Esophagus squamous epithelium (tissue), 5 donors: ENCODE results near the gene PAM16. TPM values are rescaled to one million over a fixed set of nuclear protein-coding genes. Genes with fewer than 3 reads are reported as not detected.

Experiments used
- DNase-seq: peaks from one replicate; lab custom pipeline; 2025; lab: John Stamatoyannopoulos, UW
- H3K27ac ChIP-seq, 4 donors: fragments of 200-600 bp; sonication (generic); one replicate each; pipeline ENCODE4 v1.5.1; 2016 to 2019; ENCODE audit warnings: mild to moderate bottlenecking in 1 of 4
- H3K27me3 ChIP-seq, 4 donors: fragments of 200-600 bp; sonication (generic); 1 replicate in 3 of 4; 2 replicates in 1 of 4; pipeline versions ENCODE4 v1.5.1 to v1.6.0; 2017 to 2021; ENCODE audit warnings: antibody characterized with exemption in 1 of 4
- H3K36me3 ChIP-seq, 3 donors: fragments of 200-600 bp; sonication (generic); one replicate each; pipeline ENCODE4 v1.5.1; 2016 to 2019
- H3K4me1 ChIP-seq, 3 donors: fragments of 200-600 bp; sonication (generic); one replicate each; pipeline ENCODE4 v1.5.1; 2017 to 2019
- H3K4me3 ChIP-seq, 4 donors: fragments of 200-600 bp; sonication (generic); 1 replicate in 3 of 4; 2 replicates in 1 of 4; pipeline ENCODE4 v1.5.1; 2016 to 2019; ENCODE audit warnings: mild to moderate bottlenecking in 2 of 4, moderate library complexity in 1 of 4
- H3K9me3 ChIP-seq, 3 donors: fragments of 200-600 bp; sonication (generic); one replicate each; pipeline ENCODE4 v1.5.1; 2016 to 2019
- POLR2A ChIP-seq, 4 donors: fragments of 450-650 bp; IDR thresholded peaks; one replicate each; pipeline ENCODE4 v1.6.1; 2017; ENCODE audit warnings: antibody characterized with exemption in 4 of 4, mild to moderate bottlenecking in 4 of 4, moderate library complexity in 3 of 4
- WGBS, 2 donors: methylation state at CpG; one replicate each; pipeline ENCODE4 v1.1.5; 2018; 5-methylcytosine and 5-hydroxymethylcytosine counted together
- intact Hi-C: fragments of 100-400 bp; cut with DNase I; formaldehyde crosslinking; loops from one replicate; pipeline ENCODE4 v1.15.0; 2022
- total RNA-seq, 4 donors: library from RNA; depleted of rRNA; stranded (reverse); fragments of >200 nt; gene quantifications; one replicate each; pipeline ENCODE4 v1.1.0, GENCODE V29; 2016
- TF ChIP-seq, protein P1 (sequence below), 6 experiments: fragments of 450-650 bp in 4 of 6; fragments of 200-600 bp in 2 of 6; sonication (generic) in 2 of 6; IDR thresholded peaks; one replicate each; pipeline ENCODE4 v1.5.1; 2016 to 2019; ENCODE audit warnings: antibody characterized with exemption in 6 of 6, mild to moderate bottlenecking in 4 of 6, moderate library complexity in 4 of 6
- donor health status: DM: yes; HTN: yes; CAD: no.

Gene PAM16
- total RNA-seq, 4 donors from 2014 or later, result 29.5 to 40.8 (median 33.2) TPM

DNA sequence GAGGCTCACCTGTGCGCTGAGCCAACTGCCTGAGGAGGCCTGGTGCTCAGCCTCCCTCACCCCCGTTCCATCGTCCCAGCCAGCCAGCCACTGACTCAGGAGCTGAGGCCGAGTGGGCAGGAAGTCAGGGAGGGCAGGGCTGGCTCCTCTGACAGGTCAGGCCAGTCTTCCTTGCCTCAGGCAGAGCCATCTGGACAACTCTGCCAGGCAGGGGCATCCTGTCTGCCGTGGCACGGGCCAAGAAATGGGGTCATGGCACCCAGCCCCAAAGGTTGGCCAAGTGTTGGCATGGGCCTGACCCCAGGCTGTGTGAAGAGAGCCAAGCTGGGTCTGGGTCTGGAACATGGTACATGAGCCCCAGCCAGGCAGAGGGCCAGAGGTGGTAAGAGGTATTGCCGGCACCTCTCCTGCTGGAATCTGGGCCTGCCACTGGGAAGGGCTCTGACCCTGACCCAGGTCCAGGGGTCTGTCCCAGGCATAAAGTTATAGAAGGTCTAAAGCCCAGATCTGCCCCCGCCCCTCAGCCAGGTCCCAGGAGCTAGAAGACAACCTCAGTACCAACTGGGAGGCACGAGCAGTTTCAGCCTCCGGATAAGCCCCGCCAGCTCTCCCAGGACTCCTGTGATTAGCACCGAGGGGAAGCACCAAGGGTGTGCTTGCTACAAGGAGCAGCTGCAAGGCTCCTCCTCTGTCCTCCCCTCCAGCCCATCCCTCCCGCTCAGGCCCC, 18.0 kb upstream of the PAM16 start:
- intact Hi-C loops, result no loop called here
- Histone ChIP-seq H3K4me1 (peaks cover 46 to 75% (median 55%) of the 10 kb centered on the region in 3 donors), H3K27me3 (no peaks in the 10 kb centered on the region), H3K4me3 (no peak overlapping the region), H3K9me3 (no peaks in the 10 kb centered on the region), H3K27ac (peak overlapping the region; percentile 12 to 90 (median 86)), H3K36me3 (peaks cover 0 to 18% (median 10%) of the 10 kb centered on the region in 3 donors)
- no peak for TF ChIP-seq POLR2A (IDR thresholded peaks at IDR 0.05)
- TF ChIP-seq, protein P1, sequence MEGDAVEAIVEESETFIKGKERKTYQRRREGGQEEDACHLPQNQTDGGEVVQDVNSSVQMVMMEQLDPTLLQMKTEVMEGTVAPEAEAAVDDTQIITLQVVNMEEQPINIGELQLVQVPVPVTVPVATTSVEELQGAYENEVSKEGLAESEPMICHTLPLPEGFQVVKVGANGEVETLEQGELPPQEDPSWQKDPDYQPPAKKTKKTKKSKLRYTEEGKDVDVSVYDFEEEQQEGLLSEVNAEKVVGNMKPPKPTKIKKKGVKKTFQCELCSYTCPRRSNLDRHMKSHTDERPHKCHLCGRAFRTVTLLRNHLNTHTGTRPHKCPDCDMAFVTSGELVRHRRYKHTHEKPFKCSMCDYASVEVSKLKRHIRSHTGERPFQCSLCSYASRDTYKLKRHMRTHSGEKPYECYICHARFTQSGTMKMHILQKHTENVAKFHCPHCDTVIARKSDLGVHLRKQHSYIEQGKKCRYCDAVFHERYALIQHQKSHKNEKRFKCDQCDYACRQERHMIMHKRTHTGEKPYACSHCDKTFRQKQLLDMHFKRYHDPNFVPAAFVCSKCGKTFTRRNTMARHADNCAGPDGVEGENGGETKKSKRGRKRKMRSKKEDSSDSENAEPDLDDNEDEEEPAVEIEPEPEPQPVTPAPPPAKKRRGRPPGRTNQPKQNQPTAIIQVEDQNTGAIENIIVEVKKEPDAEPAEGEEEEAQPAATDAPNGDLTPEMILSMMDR (IDR thresholded peaks at IDR 0.05), result peak in 1 of 6 experiments; percentile 32
- 65 to 70% methylated on average over 2 to 5 of the region's 13 CpGs for WGBS, 2 donors
- no peak for DNase-seq

- DNase-seq, result no peak
- Histone ChIP-seq H3K4me1 (peaks cover 29 to 61% (median 37%) of the 10 kb centered on the region in 3 donors), H3K9me3 (no peaks in the 10 kb centered on the region), H3K27ac (peak overlapping the region in 1 of 4 donors; percentile 7), H3K27me3 (no peaks in the 10 kb centered on the region), H3K4me3 (no peak overlapping the region), H3K36me3 (peaks cover 0 to 35% (median 13%) of the 10 kb centered on the region in 3 donors)
- intact Hi-C loops, result no loop called here
- 93 to 97% methylated on average over 3 to 4 of the region's 5 CpGs for WGBS, 2 donors
- TF ChIP-seq, protein P1 (IDR thresholded peaks at IDR 0.05), result no peak
- no peak for TF ChIP-seq POLR2A (IDR thresholded peaks at IDR 0.05)
Measured at GRCh38 chr16:4367393-4367856, 16.3 kb upstream of the PAM16 start.

DNA sequence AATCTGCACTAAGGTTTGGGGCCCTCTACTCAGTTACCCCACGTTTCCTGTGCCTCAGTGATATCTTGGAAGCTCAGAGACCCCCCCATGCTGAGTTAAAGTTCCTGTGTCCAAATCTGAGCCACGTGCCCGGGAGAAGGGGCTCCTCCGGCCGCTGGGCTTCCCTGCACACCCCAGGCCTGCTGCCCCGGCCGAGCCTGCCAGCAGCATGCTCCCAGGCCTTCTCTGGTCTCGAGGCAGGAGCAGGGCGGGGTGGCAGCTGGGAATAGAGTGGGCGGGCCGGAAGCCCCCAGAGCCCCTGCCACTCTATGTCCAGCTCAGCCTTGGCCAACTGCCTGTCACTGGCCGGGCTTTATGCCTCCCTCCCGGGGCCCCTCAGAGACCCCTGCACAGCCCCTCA, 14.9 kb upstream of the PAM16 start:
- no peak for DNase-seq
- 83 to 93% methylated on average over 2 to 4 of the region's 13 CpGs for WGBS, 2 donors
- TF ChIP-seq, protein P1 (IDR thresholded peaks at IDR 0.05), result no peak
- TF ChIP-seq POLR2A (IDR thresholded peaks at IDR 0.05), result no peak
- Histone ChIP-seq H3K4me3 (no peak overlapping the region), H3K27me3 (no peaks in the 10 kb centered on the region), H3K27ac (no peak overlapping the region), H3K36me3 (peaks cover 5 to 49% (median 17%) of the 10 kb centered on the region in 3 donors), H3K4me1 (peaks cover 23 to 50% (median 28%) of the 10 kb centered on the region in 3 donors), H3K9me3 (no peaks in the 10 kb centered on the region)
- intact Hi-C loops, result no loop called here

DNA sequence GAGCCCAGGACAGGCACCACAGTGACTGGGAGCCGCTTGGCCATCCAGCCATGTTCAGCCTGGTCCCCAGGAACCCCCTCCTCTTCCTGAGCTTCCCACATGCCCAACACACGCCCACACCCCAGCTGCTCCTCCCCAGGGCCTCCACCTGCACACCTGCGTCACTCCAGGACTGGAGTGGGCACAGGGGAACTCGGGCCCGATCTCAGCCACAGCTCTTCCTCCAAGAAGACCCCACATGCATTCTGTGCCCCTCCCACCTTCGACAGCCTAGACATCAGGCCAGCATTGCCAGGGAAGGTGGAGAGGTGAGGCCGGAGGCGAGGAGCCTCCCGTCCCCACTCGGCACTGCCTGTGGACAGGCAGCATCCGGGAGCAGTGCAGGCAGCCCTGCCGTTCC, 14.5 kb upstream of the PAM16 start:
- intact Hi-C loops, result no loop called here
- H3K4me1 ChIP-seq, result peaks cover 19 to 46% (median 24%) of the 10 kb centered on the region in 3 donors
- H3K36me3 ChIP-seq, result peaks cover 5 to 52% (median 18%) of the 10 kb centered on the region in 3 donors

More for the DNA sequence above, 14.5 kb upstream of the PAM16 start:
- H3K9me3 ChIP-seq, result no peaks in the 10 kb centered on the region
- TF ChIP-seq POLR2A (IDR thresholded peaks at IDR 0.05), result no peak
- TF ChIP-seq, protein P1 (IDR thresholded peaks at IDR 0.05), result no peak
- no peak overlapping the region for H3K4me3 ChIP-seq
- H3K27me3 ChIP-seq, result no peaks in the 10 kb centered on the region
- WGBS, 2 donors, result 93 to 96% methylated on average over 4 to 7 of the region's 12 CpGs
- no peak overlapping the region for H3K27ac ChIP-seq
- DNase-seq, result no peak
